HG02840 (cell line): Measurements from ENCODE around the gene ADTRP.

Experiments used
- ATAC-seq: cut with Tn5 transposase; IDR thresholded peaks from one replicate; pipeline ENCODE4 v1.9.1; 2021; ENCODE audit warnings: mild to moderate bottlenecking, moderate library complexity, moderate number of reproducible peaks; ENCODE audit not compliant: unreplicated experiment, low FRiP score

The ADTRP gene

DNA sequence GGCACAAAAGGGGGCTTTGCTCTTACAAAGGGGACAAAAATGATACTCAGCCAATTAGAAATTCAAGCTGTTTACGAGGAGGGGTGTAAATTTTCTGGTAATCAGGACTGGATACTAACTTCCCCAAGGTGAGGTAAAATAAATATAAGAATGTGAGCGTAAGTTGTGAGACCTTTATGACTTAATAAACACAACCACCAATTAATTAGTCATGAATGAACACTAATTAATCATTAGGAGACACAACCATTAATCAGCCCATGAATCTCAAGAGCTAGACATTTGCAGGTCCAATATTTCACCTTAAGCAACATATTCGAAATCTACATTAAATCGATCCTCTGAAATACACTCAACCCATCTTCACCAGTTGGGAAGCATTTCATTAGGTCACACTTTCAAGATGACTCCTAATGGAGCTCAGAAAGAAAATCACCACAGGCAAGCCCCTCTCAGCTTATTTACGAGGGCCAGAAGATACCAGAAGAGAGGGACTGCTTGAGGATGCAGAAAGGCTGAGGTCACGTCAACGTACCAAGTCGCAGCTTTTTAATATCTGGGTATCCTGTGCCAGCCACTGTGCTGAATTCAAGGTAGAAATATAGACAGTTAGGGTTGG lies 2.7 kb downstream of the ADTRP start:
- no peak for ATAC-seq

DNA sequence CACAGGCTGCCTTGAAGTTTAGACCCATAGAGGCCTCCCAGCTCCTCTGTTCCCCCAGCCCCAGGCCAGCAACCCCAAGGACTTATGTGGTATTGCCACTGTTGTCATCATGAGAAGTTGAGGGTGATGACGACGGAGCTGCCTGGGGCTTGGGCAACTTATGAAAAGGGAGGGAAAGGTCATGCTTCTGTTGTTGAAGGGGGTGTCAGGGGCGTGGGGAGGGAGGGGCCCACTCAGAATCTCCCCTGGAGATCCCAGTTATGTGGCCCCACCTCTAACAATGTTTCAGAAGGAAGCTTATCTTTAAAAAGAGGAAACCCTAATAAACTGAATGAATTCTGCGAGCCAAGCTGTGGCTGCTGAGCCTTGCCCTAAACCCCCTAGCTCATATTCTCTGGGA lies 4.2 kb downstream of the ADTRP start:
- no peak for ATAC-seq

DNA sequence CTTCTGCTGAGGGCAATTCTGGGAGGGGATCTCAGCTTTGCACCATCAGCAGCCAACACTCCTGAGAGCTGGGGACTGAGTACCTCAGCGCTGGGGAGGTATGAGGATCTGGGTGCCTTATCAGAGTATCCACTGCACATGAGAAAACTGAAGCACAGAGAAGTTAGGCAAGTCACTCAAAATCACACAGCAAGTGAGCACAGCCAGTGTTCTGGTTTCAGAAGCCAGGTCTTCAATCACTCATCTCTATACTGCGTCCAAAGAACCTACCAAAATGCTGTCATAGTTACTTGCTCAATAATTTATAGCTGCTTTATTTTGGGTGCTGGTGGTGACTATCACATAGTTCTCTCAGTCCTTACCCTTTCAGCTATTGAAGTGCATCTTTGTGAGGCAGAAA lies 5.0 kb downstream of the ADTRP start:
- ATAC-seq, result no peak

DNA sequence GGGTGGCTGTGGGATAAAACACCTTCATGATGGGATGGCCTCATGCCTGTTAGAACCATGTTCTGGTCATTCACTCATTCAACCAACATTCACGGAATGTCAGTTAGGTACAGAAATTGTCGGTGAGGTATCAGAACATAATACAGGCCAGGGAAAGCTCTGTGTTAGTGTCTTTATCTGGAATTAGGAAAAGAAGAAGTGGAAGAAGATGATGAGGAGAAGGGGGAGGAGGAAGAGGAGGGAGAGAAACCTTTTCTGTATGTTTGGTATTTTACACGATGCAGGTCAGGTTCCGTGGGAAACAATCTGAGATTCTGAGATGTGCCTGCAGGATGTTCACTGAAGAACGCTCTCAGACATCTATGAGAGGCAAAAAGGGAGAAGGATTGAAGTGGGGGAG lies 5.6 kb downstream of the ADTRP start:
- no peak for ATAC-seq

DNA sequence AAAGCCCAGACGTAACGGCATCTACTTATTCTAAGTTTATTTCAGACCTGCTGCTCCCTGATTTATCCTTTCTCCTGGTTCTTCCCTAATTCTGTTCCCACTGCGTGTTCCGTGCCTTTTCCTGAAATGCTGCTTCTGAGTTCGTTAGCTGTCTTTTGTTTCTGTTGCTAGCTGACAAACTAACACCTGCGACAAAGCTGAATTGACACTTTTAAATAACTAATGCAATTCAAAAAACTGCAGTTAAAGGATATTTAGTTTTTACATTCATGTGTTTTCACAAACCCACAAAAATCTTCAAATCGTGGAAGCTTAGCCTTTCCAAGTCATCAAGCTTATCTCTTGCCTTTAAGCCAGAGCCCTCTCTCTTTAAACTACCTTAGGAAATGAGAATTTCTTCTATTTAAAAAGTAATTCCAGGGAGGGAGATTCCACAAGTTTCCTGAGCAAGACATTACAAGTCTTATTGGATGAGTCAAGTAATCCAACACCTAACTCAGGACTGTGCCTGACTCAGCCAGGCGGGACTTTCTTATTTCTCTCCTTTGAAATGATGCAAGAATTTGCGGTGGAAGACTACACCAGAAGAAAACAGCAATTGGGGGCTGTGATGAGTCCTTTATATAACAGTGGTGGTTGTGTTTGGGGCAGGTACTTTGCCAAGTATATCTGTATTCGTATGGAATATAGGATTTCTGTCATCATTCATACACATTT lies 6.3 kb downstream of the ADTRP start:
- ATAC-seq, result no peak

DNA sequence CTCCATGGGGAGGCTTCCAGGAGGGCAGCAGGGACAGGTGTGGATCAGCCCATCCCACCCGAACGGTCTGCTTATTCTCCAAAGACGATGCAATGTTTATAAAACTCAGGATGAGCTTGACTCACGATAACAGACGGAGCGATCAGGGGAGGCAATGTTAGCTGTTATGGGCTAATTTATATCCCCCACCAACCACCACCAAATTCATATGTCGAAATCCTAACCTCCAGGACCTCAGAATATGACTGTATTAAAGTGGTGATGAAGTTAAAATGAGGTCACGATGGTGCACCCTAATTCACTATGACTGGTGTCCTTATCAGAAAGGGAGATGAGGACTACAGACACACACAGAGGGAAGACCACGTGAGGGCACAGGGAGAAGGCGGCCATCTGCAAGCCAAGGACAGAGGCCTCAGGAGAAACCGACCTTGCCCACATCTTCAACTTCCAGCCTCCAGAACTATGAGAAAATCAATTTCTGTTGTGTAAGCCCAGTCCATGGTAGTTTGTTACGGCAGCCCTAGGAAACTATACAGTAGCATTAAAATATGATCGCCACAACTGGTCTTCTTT lies 7.0 kb downstream of the ADTRP start:
- no peak for ATAC-seq

DNA sequence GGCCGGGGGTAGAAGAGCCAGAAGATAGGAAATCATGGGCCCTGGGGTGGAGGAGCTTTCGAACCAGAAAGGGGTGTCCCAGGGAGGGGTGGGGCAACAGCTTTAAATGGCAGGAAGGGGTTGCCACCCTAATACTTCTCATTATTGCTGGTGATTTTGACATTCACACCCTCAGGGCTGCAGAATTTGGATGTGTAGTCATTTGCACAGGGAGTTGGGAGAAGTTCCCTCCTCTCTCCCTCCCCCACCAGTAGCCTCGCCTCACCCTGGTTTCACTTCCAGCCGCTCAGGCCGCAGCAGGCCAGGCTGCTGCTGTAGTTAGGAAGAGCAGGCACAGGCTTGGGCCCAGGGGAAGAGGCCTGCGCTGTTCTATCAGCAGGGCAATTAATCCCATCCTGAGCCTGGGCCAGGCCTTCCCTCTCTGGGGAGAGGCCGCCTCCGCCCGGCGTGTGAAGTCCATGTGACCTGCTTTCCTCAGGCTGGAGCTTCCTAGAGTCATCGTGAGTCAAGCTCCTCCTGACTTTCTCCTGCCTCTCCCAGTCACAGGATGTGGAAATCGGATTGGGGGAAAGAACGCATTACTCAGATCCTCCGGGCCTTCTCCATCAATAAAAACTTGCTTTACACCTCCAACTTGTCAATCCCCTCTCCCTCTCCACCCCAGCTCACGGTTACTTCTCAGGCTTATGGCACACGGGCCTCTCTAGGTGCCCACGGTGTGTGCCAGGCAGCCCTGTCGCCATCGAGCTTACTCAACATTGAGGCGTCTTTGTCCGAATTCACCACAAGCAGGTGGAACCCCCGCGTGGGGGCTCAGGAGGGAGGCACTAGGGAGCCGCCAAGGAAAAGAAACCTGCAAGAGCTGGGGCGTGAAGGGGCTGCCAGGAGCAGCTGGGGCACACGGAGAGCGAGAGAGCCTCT lies 7.8 kb downstream of the ADTRP start:
- ATAC-seq, result no peak

DNA sequence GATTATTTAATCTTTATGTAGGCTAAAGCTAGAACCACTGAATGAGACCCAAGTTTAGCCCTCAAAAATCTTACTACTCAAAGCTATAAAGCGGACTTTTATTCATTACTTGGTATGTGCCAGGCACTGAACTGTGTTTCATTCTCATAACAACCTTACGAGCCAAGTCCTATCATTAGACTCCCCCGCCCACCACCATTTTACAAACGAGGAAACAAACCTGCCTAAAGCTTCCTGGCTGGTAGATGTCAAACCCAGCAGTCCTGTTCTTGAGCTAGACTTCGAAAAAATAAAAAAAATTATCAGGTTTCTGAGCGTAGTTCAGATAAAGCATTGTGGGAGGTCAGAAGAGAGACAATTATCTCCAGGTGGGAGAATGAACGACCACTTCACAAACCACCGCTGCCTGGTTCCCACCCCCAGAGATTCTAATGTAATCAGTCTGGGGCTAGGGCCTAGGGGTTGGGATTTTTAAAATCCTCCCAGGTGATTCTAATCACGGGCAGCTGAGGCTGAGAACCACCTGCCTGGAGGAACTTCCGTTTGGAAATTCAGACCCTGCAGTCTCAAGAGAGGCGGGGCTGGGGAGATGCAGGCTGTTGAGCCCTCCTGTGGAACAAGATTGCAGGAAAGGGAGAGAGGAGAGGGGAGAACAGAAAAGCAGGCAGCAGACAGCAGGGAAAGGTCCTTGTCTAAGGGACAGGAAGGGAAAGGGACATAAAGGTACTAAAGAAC lies 8.6 kb downstream of the ADTRP start:
- ATAC-seq, result no peak

DNA sequence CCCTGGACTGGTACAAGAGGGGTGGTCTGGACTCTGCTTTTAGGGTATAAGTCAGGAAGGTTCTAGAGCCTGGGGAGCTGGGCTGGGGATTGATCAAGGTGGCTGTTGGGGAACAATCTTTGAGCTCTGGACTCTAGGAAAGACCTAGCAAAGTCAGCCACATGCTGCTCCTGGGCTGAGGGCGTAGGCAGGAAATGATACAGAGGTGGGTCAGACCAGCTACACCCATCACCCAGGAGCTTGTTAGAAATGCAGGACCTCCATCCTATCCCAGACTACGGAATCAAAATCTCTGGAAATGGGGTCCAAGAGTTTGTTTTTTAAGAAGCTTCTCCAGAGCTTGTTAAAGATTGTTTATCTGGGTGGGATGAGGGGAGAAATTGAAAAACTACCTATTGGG lies 9.4 kb downstream of the ADTRP start:
- ATAC-seq, result no peak

DNA sequence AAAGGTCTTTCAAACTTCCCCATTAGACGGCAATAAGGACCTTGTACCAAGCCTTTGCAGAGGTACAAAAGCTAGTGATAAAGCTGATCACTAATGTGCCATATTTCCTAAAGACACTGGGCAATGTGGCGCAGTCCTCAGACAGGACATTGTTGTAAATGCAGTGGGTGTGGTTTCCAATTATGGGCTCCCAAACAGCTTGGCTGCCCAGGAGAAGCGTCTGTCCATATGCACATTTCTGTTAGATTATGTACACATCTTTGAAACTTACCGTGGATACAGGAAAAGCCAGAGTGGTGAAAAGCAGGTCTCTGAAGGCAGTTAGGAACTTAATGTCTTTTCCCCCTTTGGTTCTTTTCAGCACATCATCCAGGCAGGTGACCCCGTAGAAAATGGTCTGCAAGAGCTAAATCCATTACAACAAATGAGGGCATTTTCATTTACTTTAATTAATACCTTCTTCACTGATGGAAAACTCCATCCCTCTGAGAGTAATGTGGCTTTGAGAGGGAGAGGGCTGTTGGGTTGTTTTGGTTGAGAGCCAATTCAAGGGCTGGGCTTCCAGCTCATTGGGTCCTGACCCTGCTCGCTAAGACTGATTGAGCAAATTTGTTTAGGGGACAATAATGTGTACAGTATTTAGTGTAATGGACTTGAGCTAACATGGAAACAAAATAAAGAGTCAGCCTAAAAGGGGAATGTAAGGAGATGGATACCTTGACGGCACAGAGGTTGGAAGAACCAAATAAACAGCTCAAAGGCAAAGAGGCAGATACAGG lies 10.4 kb downstream of the ADTRP start:
- ATAC-seq, result no peak

DNA sequence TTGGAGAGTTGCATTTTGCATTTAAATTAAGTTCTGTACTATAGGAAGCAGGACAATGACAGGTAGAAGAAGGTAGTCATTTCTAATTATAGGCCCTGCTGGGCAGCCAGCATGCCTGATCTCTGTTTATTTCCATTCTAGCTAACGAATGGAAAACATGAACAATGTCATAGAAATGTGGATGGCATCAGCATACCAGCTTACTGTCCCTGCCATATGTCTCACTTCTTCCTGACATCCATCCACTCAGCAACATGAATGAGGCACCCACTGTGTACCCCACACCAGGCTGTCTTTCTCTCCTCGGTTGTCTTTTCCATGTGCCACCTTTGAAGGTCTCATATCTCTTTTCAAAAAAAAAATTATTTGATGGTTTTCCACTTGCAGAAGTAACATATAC lies 11.1 kb downstream of the ADTRP start:
- no peak for ATAC-seq

DNA sequence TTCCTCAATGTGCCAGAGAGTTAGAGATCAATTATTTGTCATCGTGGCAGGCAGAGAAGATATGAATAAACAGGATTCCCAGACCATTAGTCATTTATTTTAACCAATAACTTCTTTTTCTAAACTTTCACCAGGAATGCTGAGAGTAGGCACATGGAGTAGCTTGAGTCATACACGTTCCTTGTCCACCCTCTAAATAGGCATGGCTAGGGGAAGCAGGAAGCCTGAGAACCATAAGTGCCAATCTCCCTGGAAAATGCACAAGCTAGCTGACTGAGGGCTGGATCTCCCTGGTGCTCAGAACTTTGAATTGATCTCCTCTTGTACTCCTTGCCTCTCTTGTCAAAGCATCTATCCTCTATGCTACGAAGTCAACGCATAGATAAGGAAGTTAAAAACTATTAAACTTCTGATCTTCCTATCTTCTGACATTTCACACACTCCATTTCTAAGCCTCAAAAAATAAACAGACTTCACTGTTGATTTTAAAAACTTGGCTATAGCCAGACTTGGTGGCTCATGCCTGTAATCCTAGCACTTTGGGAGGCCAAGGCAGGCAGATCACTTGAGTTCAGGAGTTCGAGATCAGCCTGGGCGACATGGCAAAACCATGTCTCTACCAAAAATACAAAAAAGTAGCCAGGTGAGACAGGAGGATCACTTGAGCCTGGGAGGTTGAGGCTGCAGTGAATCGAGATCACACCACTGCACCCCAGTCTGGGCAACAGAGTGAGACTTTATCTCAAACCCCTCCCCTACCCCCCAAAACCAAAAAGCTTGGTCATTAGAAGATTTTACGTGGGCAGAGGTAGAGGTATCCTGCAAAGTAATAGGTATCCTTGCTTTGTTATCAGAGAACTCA lies 11.8 kb downstream of the ADTRP start:
- ATAC-seq, result no peak

DNA sequence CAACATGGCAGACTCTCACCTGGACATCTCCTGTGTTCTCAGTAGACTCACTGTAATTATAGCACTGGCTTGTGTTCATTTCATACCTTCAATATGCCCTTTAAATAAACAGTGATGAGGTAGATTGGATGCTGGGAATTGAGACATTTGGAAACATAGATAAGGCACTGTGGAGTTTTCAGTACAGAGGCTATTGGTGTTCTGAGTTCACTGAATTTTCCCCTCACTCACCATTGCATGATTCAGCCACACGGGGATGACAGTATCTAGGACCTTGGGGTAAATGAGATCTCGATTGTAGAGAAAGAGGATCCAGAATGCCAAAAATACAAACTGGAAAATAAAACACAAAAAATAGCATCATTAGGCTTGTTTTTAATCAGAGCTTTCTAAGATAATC lies 12.6 kb downstream of the ADTRP start:
- no peak for ATAC-seq

DNA sequence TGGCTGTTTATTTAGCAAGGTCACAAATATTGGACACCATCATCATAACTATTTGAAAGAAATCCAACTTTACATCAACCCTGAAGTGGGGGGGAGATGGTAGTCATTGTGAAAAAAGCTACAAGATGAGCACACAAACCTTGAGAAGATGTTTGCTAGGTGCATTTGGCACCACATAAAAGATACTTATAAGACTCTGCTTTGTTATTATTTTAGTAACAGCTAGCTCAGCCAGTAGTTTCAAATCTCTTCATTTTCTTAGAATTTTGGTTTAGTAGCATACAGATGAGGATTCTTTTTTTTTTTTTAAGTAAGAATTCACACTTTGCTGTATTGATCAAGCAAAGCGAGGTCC lies 14.4 kb downstream of the ADTRP start:
- ATAC-seq, result no peak

DNA sequence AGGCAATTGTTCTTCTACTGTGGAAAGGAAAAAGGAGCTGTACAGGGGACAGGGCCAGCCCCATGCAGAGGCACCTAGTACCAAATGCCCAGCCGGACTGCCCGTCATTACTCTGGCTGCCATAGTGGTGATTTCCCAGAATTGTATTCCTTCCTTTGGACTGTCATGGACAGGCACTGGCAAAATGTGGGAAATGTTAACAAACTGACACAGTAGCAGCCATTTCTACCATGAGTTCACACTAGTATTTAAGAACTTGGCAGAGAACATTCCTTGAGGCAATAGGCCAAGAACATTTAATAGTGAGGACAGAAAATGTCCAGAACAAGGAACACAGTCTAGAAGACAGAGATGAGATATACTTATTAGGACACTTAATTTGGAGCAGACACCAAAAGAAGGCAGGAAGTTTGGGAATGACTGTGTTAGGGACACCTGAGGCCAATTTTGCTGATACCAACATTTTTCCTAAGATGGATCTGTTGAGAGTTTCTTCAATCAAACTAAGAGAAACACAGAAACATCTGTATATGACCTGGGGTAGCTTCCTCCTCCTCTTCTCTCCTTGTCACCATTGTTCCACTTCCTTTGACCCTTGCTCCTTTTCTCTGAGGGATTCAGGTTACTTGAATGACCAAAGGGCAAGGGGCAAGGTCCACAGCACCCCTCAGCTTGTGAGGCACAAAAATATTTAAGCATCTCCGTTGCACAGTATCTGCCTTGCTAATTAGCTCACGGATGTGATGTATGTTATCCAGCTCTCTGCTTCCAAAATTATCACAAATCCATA lies 14.9 kb downstream of the ADTRP start:
- no peak for ATAC-seq

DNA sequence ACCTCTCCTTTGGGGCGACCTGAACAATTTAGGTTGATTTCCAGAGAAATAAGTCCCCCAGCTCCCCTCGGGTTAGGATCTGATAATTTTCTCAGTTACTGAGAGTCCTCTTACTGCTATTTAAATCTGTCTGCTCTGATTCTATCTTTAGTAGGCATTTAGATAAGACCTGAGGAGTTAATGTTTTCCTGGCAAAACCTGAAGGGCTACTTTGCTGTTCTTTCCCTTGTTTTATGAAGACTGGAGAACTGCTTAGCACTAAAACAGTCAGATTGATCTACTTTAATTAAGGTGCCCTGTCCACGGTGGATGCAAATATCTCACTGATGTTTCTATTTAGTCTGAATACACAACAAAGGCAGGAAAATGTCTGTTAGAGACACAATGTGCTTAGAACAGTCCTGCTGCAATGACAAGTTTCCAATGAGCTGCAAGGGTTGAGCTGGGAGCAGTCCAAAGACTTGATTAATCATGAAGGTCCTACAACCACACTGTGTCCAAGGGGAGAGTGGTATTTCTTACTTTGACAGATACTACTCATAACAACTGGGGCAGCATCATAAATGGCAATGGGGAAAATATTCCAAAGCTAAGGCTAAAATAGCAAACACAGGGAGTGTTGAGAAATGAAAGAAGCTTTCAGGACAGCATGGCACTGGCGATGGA lies 15.7 kb downstream of the ADTRP start:
- ATAC-seq, result no peak

DNA sequence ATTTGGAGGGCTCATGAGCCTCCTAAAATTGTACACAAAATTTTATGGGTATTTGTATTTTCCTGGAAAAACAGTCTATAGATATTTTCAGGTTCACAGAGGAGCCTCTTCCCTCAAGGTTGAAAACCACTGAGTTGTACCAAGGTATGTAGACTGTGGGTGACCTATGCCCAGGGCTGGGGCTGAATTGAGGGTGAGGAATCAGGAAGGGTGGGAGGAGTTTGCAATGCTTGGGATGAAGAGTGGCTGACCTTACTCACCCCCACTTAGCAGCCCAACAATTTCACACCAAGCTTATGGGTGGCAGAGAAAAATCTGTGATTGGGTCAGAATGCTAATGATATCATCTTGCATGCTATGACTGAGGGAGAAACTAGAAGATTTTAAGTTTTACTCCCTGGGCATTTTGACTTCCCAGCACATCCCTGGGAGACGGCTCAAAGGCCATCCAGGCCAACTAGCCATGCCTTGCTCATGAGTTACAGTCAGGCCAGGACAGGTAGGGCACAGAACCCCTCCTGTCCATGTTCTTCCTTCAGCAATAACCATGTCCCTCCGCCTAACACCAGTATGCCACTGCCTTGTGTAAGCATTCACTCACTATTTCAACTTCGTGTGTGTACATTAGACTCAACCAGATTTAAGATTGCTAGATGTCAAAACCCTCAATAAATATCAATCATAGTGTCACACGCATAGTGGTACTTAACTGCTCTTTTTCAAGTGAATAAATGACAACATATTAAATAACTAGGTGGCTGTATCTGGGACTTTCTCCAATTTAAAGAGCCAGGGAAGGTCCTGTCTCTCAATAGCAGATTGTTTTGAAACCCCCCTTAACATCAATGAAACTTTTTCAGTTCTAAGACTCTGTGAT lies 16.6 kb downstream of the ADTRP start:
- ATAC-seq, result no peak
